Measurements from ENCODE around the gene NFS1.
A peak's percentile ranks its signal among the peaks of the same experiment; 100 is the strongest.

NFS1 gene

DNA sequence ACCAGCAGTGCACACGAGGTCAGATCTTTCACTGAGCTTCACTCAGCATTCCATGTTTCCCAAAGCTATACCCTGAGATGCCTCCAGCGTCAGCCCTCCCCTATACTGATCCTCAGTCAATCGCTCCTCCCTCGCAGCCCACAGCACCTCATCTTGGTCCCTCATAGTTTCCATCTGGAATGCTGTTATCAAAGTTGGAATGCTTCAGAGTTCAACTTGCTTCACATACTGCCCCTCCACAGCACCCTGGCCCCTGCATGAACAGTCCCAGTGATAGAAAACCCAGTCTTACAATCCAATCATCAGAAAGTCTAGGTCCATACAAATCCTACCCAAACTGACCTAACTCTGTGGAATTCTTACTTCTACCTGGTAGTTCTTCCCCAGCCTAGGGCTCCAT is 63.5 kb downstream of the NFS1 start:
- no peak for DNase-seq

DNA sequence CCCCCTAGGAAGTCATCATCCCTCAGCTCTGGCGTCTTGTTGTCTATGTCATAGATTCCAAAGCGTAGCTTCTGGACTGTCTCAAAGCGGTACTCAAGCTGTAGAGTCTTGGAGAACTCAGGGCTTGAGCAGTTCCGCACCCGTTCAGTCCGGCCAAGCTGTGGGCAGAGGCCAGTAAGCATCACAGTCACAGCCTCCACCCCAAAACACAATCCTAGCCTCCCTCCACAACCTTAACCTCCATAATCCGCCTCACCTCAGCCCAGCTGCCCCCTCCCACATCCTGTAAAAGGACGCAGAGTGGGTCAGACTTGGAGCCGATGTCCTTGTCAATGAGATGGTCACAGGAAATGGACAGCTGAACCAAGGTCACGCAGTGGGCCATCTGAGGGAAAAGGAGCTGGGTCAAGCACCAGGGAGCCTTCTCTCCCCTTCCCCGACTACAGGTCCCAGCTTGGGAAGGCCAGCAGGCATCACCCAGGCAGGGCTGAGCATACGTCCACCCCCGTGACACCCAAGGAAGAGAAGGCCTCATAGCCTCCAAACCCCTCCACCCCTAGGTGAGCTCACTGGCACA is 66.5 kb downstream of the NFS1 start:
- DNase-seq, result no peak

DNA sequence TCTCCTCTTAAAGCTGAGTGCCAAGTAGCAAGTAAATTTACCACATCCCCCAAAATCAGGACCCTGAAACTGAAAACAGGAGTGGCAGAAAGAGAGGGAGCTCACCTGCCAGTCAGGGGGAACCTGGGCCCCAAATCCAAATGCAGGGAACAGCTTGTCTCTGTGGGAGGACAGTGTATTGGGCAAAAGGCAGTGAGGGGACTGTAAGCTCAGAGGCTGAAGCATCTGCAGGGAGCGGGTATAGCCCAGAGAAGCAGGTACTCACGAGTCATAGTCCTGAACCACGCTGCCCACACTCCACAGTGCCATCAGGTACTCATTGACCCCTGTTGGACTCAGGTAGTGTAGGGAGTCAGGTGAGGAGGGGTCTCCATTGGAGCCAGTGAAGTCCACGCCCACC is 68.5 kb downstream of the NFS1 start:
- DNase-seq, result no peak

DNA sequence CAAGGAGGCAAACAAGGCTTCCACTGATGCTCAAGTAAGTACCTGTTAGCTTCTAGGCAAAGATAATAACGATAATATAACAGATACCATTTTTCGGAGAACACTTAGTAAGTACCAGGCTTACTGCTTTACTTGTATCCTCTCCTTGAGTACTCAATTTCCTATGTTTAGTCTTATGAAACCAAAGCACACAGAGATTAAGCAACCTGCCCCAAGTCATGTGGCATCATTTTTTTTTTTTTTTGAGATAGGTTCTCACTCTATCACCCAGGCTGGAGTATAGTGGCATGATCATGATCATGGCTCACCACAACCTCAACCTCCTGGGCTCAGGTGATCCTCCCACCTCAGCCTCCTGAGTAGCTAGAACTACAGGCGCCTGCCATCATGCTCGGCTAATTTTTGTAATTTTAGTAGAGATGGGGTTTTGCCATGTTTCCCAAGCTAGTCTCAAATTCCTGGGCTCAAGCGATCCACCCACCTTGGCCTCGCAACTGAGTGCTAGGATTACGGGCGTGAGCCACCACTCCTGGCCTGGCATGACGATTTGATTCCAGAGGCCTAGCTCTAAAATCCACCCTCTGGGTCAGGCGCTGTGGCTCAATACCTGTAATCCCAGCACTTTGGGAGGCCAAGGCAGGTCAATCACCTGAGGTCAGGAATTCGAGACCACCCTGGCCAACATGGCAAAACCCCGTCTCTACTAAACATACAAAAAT is 69.6 kb downstream of the NFS1 start:
- no peak for DNase-seq

DNA sequence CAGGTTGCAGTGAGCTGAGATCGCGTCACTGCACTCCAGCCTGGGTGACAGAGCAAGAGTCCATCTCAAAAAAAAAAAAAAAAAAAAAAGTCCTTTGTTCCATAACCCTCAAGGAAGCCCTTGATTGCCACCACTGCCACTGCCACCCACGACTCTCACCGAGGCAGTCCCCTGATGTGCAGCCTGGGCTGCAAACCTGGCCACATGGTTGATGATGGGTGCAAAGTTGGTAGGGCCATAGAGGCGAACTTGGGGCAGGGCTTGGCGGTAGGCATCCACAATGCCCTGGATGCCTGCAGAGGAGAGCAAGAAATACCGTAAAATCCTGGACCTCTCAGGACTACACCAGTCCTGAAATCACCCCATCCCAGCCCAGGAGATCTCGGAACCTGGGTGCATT is 72.0 kb downstream of the NFS1 start:
- no peak for DNase-seq

DNA sequence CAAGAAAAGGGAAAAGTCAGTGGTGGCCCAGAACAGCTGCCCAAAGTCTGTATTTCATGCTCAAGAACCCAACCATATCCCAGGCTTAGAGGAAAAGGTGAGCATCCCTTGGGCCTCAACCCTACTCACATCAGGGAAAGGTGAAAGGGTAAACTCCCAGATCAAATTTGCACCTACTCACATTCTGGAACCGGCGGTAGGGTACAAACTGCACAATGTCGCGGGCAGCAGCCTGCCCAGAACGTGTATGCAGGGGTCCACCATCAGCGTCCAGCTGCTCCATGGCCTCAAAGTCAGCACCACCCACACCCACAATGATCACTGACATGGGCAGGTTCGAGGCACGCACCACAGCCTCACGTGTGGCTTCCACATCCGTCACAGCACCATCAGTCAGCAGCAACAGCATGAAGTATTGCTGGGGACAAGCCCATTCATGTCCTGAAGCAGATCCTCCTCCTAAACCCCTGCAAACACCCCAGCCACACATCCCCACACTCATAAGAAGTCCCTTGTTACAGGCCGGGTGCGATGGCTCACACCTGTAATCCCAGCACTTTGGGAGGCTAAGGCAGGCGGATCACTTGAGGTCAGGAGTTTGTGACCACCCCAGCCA is 72.7 kb downstream of the NFS1 start:
- no peak for DNase-seq

DNA sequence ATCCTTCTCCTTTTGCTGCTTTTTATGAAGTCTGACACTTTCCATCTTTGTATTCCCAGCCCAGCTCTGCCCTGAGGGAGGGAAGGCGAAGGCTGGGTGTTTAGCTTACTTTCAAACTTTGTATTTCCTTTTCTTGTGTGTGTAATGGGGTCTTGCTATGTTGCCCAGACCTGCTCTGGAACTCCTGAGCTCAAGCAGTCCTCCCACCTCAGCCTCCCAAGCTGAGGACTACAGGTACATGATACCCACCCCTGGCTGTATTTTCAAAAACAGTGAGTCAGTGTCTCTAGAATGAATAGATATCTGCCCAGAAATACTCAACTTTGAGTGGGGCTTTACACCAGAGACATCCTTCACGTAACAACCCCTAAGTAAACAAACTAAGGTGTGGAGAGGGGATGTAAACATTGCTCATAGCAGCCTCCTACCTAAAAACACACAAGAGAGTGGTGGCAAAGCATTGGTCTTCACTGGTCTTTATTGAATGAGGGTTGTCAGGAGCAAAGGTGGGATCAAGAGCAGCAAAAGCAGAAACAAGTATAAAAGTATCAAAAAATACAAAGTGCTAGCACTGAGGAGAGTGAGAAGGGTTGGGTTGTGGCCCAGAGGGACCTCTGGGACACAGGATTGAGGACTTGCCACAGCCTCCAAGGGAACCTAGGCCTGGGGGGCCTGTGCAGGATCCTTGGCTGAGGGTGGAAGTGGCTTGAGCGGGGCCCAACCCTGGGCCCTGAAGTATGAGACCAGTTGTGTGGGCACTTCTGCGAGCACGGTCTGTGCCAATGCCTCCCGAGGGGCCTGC is 73.4 kb downstream of the NFS1 start:
- no peak for DNase-seq

DNA sequence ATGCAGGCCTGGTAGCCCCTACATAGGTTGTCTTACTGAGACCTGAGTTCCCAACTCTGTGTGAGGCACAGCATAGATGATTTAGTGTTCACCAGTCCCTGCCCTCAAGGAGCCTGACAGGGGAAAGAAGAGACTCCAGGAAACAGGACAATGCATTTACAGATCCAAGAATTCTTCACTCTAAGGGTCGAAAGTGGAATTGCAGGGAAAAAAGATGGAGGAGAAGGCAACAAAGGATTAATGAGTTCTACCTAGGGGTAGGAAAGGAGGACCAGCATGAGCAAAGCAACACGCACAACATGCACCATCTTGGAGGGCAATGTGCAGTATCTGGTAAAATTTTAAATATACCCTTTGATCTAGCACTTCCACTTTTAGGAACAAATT is 77.6 kb downstream of the NFS1 start:
- DNase-seq, result no peak

DNA sequence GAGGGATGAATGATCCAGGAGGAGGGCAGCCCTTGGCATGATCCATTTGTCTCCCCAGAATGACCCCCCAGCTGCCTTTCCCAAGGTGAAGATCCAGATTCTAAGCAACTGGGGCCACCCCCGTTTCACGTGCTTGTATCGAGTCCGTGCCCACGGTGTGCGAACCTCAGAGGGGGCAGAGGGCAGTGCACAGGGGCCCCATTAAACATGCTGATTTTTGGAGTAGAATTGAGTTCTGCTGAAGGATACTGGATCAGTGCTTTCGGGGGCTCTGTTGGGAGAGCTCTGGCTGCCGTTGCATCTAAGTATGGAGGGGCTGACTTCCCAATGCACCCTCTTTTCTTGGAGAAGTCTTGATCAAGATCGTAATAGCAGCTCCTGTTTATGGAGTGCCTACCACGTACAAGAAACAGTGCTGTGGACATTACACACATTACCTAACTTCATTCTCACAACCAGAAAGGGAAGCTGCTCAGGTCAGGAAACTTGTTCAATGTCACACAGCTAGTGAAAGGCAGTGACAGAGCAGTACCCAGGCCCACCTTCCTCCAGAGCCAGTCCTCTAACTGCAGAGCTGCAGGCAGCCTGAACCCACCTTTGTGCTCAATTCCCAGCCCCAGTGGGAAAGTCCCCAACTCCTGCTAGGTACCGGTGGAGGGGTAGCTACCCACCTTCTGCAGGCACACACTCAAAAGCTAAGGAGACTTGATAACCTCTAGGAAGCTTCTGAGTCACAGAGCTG is 78.2 kb downstream of the NFS1 start:
- no peak for DNase-seq

DNA sequence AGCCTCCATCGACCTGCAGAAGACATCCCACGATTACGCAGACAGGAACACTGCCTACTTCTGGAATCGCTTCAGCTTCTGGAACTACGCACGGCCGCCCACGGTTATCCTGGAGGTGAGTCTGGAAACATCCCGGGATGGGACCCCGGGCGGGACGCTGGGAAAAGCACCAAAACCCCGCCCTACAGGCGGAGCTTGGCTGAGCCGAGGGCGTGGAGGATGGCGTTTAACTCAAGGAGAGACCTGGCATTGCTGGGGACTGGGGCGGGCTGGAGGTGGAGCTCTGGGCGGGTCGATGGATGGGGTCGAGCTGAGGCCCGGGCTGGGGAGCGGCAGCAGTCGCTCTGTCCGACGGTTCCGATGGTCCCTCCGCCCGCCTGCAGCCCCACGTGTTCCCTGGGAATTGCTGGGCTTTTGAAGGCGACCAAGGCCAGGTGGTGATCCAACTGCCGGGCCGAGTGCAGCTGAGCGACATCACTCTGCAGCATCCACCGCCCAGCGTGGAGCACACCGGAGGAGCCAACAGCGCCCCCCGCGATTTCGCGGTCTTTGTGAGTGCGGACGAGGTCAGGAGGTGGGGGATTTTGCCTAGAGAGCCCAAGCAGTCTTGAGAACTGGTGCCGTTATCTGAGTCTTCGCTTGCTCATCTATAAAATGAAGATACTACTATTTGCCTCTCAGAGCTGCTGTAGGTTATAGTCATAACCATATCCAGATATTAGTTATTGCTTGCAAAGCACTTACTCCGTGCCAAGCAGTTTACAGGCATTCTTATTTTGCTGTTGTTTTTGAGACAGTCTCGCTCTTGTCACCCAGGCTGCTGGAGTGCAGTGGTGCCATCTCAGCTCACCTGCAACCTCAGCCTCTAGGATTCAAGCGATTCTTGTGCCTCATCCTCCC is 79.7 kb downstream of the NFS1 start:
- DNase-seq, result peak; percentile 91

DNA sequence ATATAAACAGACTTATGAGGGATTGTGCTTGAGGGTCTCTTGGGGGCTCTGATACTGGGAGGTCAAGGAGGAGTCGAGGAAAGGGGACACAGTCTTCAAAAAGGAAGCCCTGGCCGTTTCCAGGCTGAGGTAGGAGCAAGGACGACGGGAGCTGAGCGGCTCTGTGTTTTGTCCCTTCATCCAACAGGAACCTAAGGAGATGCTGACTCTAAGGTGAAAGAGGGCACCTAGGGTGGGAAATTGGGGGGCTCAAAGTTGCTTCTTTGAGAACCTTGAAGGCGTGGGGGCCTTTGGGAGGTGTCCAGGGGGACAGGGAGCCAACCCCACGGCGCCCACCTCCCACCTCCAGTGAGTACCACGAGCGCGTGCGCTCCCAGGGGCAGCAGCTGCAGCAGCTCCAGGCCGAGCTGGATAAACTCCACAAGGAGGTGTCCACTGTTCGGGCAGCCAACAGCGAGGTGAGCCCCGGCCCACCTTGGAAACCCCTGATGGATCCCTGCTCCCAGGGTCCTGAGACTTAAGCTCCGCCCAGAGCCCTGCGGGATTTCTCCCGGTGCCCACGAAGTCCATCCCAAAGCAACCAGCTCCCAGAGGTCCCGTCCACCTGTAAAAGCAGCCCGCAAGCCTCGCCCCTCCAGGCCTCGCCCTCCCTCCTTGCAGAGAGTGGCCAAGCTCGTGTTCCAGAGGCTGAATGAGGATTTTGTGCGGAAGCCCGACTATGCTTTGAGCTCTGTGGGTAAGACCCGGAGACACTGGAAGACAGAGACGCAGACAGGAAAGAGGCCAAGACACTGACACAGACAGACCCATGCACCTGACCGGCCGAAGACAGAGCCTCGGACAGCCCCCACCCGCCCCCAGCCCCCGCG is 80.7 kb downstream of the NFS1 start:
- no peak for DNase-seq

Data from right forelimb (tissue), 1 donor.